Measurements from ENCODE around the gene PRSS56.

The PRSS56 gene

DNA sequence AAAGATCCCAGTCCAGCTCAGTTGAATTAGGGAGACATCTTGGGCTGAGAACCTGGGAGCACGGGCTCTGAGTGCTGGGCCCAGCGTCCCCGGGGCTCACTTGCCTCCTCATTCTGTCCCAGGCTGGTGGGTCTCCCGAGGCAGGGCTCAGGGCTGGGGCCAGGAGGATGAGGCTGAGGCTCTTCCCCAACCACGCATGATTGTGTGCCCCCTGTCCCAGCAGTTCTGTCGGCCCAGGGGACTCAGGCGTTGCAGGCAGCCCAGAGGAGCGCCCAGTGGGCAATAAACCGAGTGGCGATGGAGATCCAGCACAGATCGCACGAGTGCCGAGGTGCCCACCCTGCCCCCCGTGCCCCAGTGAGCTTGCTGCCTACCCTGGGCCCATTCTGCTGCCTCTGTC, 910 bp downstream of the PRSS56 start:
- TF ChIP-seq, protein P1, sequence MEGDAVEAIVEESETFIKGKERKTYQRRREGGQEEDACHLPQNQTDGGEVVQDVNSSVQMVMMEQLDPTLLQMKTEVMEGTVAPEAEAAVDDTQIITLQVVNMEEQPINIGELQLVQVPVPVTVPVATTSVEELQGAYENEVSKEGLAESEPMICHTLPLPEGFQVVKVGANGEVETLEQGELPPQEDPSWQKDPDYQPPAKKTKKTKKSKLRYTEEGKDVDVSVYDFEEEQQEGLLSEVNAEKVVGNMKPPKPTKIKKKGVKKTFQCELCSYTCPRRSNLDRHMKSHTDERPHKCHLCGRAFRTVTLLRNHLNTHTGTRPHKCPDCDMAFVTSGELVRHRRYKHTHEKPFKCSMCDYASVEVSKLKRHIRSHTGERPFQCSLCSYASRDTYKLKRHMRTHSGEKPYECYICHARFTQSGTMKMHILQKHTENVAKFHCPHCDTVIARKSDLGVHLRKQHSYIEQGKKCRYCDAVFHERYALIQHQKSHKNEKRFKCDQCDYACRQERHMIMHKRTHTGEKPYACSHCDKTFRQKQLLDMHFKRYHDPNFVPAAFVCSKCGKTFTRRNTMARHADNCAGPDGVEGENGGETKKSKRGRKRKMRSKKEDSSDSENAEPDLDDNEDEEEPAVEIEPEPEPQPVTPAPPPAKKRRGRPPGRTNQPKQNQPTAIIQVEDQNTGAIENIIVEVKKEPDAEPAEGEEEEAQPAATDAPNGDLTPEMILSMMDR (IDR thresholded peaks at IDR 0.05; ENCODE audit: low read depth, low read length, missing control alignments) = no peak
- Histone ChIP-seq H3K36me3 (replicated peaks) (no peaks in the 10 kb centered on the region), H3K27ac (no peak overlapping the region), H3K27me3 (replicated peaks) (peaks cover 57% of the 10 kb centered on the region), H3K4me3 (ENCODE audit: low read depth, low read length) (no peak overlapping the region)
- no peak for DNase-seq
- in situ Hi-C loops (cut with HindIII; ENCODE audit: low pct_ligation_motif_present, low sequenced_read_pairs) = no loop called here

DNA sequence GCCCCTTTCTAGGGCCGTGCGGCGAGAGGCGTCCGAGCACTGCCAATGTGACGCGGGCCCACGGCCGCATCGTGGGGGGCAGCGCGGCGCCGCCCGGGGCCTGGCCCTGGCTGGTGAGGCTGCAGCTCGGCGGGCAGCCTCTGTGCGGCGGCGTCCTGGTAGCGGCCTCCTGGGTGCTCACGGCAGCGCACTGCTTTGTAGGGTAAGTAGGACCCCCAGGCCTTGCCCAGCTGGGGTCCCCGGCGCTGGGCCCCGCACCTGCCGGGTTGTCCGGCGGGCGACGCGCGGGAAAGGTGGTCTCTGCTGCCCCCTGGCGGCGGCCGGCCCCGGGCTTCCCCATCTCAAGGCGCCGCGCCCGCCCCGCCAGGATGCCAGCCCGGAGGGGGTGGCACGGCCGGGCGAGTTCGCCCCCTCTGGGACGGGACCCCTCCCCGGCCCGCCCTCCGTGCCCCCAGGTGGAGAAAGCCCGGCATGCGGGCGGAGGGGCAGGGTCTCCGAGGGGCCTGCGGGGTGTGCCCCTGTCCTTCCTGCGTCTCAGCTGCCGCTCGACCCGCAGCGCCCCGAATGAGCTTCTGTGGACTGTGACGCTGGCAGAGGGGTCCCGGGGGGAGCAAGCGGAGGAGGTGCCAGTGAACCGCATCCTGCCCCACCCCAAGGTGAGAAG, 1.9 kb downstream of the PRSS56 start:
- peaks cover 57% of the 10 kb centered on the region for H3K27me3 ChIP-seq (replicated peaks)
- no peak overlapping the region for H3K27ac ChIP-seq
- DNase-seq = no peak
- TF ChIP-seq, protein P1 (IDR thresholded peaks at IDR 0.05; ENCODE audit: low read depth, low read length, missing control alignments) = peak; percentile 41
- in situ Hi-C loops (cut with HindIII; ENCODE audit: low pct_ligation_motif_present, low sequenced_read_pairs) = no loop called here
- no peak overlapping the region for H3K4me3 ChIP-seq (ENCODE audit: low read depth, low read length)
- H3K36me3 ChIP-seq (replicated peaks) = no peaks in the 10 kb centered on the region

DNA sequence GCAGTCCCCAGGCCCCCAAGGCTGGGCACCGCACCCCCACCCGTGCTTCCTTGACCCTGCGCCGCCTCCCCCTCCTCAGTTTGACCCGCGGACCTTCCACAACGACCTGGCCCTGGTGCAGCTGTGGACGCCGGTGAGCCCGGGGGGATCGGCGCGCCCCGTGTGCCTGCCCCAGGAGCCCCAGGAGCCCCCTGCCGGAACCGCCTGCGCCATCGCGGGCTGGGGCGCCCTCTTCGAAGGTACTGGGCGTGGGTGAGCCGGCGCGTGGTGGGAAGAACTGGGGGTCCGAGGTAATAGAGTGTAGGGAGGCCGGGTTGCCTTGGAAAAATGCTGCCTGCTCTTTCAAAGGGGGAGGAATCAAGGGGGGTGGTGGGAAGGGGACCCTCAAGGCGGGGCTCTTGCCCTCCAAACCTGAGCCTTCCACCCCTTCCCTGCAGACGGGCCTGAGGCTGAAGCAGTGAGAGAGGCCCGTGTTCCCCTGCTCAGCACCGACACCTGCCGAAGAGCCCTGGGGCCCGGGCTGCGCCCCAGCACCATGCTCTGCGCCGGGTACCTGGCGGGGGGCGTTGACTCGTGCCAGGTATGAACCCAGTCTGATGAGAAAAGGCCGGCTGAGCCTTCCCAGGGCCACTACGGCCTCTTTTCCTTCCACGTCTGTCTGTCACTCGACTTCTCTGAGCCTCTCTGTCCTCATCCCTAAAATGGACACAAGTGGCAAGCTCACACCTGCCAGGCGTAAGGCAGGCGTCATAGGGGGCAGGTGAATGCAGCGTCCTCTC, 2.6 kb downstream of the PRSS56 start:
- no peak overlapping the region for H3K27ac ChIP-seq
- no peak overlapping the region for H3K4me3 ChIP-seq (ENCODE audit: low read depth, low read length)
- peaks cover 56% of the 10 kb centered on the region for H3K27me3 ChIP-seq (replicated peaks)
- DNase-seq = no peak
- TF ChIP-seq, protein P1 (IDR thresholded peaks at IDR 0.05; ENCODE audit: low read depth, low read length, missing control alignments) = no peak
- H3K36me3 ChIP-seq (replicated peaks) = no peaks in the 10 kb centered on the region
- in situ Hi-C loops (cut with HindIII; ENCODE audit: low pct_ligation_motif_present, low sequenced_read_pairs) = no loop called here

DNA sequence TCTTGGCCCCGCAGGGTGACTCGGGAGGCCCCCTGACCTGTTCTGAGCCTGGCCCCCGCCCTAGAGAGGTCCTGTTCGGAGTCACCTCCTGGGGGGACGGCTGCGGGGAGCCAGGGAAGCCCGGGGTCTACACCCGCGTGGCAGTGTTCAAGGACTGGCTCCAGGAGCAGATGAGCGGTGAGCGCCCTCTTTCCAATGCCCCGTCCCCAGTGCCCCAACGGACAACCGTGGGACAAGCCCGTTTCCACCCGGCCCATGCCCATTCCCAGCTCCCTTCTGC, 3.2 kb downstream of the PRSS56 start:
- Histone ChIP-seq H3K27ac (no peak overlapping the region), H3K27me3 (replicated peaks) (peaks cover 54% of the 10 kb centered on the region), H3K36me3 (replicated peaks) (no peaks in the 10 kb centered on the region), H3K4me3 (ENCODE audit: low read depth, low read length) (no peak overlapping the region)
- TF ChIP-seq, protein P1 (IDR thresholded peaks at IDR 0.05; ENCODE audit: low read depth, low read length, missing control alignments) = no peak
- in situ Hi-C loops (cut with HindIII; ENCODE audit: low pct_ligation_motif_present, low sequenced_read_pairs) = no loop called here
- no peak for DNase-seq

DNA sequence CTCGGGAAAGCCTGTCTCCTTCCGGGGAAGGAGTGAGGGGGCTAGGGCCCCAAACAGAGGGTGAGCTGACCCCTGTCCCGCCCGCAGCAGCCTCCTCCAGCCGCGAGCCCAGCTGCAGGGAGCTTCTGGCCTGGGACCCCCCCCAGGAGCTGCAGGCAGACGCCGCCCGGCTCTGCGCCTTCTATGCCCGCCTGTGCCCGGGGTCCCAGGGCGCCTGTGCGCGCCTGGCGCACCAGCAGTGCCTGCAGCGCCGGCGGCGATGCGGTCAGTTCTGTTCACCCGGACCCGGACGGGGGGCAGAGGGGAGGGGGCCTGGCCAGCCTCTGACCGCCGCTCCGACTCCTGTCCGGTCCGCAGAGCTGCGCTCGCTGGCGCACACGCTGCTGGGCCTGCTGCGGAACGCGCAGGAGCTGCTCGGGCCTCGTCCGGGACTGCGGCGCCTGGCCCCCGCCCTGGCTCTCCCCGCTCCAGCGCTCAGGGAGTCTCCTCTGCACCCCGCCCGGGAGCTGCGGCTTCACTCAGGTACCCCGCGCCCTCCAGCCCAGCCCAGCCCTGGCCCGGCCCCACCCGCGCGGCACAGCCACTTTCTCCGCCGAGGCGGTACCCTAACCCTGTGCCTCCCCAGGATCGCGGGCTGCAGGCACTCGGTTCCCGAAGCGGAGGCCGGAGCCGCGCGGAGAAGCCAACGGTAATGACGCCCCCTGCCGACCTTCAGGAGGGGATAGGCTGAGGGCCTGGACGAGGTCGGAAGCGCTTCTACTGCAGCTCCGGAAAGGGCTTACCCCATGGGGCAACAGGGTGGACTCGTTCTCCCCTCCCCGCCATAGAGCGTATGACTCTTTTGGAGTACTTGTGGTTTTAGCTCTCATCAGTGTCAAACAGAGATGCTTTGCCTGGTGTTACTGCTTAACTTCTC, 3.8 kb downstream of the PRSS56 start:
- TF ChIP-seq, protein P1 (IDR thresholded peaks at IDR 0.05; ENCODE audit: low read depth, low read length, missing control alignments) = peak; percentile 48
- Histone ChIP-seq H3K27ac (no peak overlapping the region), H3K4me3 (ENCODE audit: low read depth, low read length) (no peak overlapping the region), H3K27me3 (replicated peaks) (peaks cover 51% of the 10 kb centered on the region), H3K36me3 (replicated peaks) (no peaks in the 10 kb centered on the region)
- no peak for DNase-seq
- in situ Hi-C loops (cut with HindIII; ENCODE audit: low pct_ligation_motif_present, low sequenced_read_pairs) = no loop called here
